Activated CD4-positive, alpha-beta T cell treated with anti-CD3 and anti-CD28 coated beads for 48 hours (primary cell): ENCODE data around the gene LAG3.
A peak's percentile ranks its signal among the peaks of the same experiment; 100 is the strongest.
"Not testable (repeated sequence)": the region's sequence is repeated elsewhere in the genome, so short reads cannot be mapped to it uniquely, and the experiment has no call there.

Source experiments
- DNase-seq: peaks from one replicate; pipeline ENCODE4 v3.0.0-alpha.2; 2020

The LAG3 gene

DNA sequence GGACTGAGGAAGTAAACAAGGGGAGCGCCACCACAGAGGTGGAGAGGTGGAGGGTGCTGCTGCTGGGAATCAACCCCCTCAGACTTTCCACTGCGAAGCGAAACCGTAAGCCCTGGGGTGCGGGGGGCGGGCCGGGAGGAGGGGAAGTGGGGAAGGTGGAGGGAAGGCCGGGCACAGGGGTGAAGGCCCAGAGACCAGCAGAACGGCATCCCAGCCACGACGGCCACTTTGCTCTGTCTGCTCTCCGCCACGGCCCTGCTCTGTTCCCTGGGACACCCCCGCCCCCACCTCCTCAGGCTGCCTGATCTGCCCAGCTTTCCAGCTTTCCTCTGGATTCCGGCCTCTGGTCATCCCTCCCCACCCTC lies at the start of gene LAG3:
TSS of gene LAG3 (plus strand) at position 190 of the 365 bp plus-strand sequence. CDS start 333 bp downstream, outside the sequence.
- DNase-seq, result peak; percentile 76

DNA sequence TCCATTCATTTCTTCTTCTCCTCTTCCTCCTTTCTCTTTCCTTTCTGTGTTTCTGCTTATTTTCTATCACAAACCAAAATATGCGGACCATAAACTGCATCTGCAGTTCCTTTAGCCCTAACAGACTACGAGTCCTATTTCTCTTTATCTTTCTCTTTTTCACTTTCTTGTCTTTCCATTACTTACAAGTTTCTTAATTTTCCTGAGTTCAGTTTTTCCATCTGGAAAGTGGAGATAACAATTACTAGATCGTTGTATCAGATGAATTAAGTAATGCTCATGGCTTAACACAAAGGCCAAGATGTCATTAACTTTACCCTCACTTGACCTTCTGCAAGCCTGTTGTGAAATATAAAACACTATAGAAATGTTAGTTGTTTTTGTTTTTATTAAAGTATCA lies 49.5 kb upstream of the LAG3 start:
- no peak for DNase-seq

DNA sequence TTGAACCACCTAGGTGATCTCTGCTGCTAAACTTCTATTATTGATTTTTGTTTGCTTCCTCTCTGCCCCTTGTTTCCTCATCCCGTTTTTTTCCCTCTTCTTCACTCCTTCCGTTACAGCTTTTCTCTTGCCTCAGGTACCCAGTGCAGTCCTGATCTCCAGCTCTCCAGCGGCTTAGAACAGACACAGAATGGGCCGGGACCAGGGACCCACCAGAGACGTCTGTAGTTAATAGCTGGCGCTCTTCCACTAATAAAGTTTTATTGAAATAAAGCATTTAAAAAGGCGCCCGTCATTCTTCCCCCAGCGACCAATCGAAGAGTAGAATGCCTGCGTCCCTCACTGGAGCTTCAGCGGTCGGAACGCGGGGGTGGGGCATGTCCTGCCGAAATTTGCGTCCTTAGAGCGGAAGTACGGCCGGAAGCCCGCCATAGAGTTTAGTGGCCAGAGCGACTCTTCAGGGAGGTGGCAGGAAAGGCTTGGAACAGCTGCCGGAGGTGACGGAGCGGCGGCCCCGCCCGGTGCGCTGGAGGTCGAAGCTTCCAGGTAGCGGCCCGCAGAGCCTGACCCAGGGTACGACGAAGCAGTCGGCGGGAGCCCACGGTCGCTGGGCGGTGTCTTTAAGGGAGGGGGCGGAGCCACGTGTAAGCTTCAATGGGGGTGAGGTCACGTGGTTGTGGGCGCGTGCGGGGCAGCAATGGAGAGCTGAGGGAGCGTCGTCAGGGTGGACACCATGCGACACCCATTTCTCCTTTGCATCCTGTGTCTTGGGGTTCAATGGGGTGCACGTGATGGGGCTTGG lies 48.5 kb upstream of the LAG3 start, which contains the start of gene COPS7A:
TSS of gene COPS7A (plus strand) at position 440 of the 802 bp plus-strand sequence. CDS start 611 bp downstream, outside the sequence.
- DNase-seq, result peak; percentile 98

DNA sequence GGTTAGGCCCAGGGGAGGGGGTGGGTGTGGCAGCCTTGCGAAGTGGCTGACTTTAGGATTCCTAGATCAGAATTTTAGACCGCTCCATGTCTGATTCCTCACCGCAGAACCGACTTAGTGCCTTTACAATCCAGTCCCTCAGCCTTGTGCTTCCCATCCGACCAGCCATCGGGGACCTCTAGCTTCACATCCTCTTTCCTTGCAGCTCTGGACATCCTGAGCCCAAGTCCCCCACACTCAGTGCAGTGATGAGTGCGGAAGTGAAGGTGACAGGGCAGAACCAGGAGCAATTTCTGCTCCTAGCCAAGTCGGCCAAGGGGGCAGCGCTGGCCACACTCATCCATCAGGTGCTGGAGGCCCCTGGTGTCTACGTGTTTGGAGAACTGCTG lies 47.9 kb upstream of the LAG3 start:
- DNase-seq, result no peak

DNA sequence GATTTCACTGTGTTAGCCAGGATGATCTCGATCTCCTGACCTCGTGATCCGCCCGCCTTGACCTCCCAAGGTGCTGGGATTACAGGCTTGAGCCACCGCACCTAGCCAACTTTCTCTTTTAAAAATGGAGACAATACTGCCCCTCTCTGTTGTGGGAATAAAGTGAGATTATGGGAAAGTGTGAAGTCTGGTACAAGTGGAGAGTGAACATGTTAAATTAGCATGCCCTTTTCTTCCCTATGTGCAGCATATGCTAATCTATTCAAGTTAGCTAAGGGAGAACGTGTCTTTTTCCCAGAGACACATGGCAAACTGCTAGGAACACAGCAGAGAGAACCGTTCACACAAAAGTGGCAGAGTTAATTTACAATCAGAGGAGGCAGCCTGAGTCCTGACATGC lies 47.0 kb upstream of the LAG3 start:
- DNase-seq, result no peak

DNA sequence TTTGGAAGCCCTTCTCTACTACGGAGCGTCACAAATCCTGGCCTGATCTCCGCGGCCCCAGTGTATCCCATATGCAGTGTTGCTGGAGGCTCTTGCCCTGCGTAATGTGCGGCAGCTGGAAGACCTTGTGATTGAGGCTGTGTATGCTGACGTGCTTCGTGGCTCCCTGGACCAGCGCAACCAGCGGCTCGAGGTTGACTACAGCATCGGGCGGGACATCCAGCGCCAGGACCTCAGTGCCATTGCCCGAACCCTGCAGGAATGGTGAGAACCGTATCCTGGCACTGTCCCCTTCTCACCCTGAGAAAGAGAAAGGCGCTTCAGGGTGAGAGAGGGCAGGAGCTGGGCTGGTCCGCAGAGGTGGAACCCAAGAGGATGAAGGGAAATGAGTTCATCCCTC lies 43.1 kb upstream of the LAG3 start:
- DNase-seq, result no peak

DNA sequence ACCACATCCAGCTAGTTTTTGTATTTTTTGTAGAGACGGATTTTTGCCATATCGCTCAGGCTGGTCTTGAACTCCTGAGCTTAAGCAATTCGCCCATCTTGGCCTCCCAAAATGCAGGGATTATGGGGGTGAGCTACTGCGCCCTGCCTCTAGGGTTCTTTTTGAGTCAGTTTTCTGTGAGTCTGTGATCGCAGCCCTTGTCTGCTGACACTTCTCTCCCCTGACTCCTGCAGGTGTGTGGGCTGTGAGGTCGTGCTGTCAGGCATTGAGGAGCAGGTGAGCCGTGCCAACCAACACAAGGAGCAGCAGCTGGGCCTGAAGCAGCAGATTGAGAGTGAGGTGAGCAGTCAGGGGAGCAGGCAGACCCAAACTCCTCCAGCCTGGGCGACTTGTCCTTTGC lies 42.2 kb upstream of the LAG3 start:
- no peak for DNase-seq

DNA sequence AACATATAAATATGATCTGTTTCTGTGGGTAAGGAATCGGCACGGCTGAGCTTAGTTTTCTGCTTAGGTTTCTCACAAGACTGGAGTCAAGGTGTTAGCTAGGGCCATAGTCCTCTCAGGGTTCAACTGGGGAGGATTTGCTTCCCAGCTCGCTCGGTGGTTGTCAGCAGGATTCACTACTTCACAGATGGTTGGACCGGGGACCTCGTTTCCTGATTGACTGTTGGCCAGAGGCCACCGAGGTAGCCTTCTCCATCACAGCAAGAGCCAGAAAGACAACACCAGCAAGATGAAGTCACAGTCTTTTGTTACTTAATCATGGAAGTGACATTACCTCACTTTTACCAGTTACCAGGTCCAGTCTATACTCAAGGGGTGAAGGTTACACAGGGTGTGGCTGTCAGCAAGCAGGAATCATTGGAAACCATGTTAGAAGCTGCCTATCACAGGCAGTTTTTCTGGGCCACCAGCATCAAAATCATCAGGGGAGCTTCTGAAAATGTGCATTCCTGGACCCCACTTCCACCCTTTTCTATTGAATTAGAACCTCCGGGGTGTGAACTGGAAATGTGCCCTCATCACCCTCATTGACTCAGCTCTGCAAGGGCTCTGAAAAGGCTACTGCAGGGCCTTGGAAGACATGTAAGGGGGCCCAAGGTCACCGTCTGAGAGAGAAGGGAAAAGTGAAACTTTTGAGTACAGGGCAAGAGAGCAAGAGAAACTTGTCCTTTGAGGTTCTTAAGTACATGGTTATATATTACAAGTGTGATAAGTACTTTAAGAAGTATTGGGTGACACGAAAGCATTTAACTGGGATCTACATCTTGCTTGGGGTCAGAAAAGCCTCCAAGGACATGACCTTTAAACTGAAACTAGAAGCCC lies 37.6 kb upstream of the LAG3 start:
- DNase-seq, result no peak

DNA sequence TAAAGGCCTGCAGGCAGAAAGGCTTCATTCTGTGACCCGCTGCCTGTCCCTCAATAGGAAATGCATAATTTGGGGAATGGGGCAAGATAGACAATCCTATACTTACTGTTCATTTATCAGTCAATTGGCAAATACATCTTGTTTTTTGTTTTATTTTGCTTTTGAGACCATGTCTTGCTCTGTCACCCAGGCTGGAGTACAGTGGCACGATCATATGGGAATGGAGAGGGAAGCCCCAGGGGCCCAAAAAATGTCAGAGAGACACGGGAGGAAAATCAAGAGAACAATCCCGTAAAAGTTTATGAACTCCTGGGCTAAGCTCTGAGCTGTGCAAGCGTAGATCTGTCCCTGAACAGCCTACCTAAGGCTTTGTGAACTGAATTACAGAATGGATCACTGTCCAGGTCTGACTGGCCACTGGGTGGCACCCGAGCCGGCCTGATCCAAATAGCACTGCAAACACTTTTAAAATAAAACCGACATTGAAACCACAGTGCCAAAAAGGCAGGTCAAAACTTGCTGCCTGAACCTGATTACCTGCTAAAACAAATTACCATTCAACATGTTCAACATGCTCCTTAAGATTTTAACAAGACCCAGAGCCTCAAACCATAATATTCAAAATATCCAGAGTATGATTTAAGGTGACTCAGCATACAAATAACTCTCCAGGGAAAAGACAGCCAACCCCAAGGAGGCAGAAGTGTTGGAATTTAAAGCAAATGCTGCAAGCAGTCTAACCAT lies 36.7 kb upstream of the LAG3 start:
- DNase-seq, result peak; percentile 59

DNA sequence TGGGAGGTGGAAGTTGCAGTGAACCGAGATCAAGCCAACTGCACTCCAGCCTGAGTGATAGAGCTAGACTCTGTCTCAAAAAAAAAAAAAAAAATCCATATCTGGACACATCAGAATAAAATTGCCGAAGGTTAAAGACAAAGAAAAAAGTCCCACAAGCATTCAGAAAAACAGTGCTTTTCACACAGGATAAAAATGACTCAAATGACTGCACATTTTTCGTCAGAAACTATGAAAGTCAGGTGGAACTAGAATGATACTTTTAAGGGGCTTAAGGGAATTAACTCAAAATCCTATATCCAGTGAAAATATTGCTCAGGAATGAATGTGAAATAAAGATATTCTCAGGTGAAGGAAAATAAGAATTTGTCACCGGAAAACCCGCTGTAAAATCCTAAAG lies 35.6 kb upstream of the LAG3 start:
- no peak for DNase-seq

DNA sequence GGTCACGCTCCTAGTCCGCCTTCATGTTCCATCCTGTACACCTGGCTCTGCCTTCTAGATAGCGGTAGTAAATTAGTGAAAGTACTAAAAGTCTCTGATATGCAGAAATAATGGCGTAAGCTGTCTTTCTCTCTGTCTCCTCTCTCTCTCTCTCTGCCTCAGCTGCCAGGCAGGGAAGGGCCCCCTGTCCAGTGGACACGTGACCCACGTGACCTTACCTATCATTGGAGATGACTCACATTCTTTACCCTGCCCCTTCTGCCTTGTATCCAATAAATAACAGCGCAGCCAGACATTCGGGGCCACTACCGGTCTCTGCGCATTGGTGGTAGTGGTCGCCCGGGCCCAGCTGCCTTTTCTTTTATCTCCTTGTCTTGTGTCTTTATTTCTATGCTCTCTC lies 30.2 kb upstream of the LAG3 start:
- not testable (repeated sequence) for DNase-seq

DNA sequence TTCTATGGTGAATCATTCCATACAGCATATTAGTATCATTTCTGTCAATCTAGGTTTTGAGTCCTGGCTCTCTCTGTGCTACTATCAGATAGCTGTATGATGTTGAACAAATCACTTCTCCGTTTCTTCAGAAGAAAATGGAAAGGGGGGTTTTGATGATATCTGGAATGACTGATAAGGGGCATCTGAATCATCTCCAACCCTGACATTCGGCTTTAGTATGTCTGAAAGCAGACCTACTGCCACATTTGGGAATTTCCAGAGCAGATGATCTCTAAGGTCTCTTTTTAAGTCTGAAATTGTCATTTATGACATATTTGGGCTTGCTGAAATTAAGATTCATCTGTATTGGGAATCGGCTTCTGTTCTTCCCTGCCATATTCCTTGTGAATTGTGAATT lies 29.5 kb upstream of the LAG3 start:
- DNase-seq, result no peak

DNA sequence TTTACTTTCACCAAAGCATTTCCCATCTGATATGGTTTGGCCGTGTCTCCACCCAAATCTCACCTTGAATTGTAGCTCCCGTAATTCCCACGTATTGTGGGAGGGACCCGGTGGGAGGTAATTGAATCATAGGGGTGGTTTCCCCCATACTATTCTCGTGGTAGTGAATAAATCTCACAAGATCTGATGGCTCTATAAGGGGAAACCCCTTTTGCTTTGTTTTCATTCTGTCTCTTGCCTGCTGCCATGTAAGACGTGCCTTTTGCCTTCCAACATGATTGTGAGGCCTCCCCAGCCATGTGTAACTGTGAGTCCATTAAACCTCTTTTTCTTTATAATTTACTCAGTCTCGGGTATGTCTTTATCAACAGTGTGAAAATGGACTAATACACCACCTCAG lies 29.0 kb upstream of the LAG3 start:
- peak; percentile 42 for DNase-seq

DNA sequence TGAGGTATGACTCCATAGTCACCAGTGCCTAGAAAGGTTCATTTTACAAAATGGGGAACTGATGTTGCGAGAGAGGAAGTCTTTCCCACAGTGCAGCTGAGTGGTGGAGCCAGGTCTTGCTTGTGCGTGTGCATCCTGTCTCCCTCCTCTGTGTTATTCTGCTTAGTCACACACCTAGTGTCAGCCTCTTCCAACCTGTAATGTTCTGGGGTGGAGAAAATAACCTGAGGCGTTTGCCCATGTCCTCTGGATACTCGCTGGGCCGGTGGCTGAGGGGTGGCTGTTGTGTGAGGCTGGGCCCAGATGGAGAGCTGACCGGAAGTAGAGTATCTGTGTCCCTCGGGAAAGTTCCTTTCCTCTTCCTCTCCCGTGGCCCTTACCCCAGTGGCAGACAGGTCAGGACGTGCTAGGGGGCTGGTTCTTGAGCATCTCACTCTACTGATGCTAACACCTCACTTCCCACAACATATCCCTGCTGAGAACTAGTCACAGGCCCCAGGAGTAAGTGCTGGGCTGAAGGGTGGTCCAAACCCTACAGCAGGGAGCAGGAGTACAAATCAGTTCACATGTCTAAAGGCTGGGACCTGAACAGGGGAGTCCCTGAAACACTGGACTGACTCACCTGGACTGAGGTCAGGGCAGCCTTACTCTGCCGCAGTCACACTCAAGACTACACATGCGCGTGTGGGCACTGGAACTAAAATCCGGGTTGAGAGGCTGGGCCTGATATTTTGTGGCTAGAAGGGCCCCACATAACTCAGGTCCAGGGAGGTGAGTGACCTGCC lies 26.4 kb upstream of the LAG3 start:
- peak; percentile 24 for DNase-seq

DNA sequence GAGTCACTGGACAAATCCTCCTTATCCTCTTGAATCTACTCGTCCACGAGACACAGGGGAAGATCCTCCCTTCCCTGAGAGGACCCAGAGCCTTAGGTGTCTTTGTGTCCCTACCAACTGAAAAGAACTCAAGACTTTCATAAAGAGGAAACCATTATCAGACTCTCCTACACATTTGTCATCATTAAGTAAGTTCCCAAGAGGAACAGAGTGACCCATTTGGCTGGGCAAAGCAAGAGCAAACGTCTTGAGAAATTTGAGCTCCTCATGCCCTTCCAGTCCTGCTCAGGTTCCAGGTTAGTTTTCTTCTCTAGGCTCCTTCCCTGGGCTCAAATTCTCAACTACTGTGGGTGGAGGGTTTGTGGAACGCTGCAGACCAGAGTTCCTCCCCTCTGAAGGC lies 25.1 kb upstream of the LAG3 start:
- no peak for DNase-seq

DNA sequence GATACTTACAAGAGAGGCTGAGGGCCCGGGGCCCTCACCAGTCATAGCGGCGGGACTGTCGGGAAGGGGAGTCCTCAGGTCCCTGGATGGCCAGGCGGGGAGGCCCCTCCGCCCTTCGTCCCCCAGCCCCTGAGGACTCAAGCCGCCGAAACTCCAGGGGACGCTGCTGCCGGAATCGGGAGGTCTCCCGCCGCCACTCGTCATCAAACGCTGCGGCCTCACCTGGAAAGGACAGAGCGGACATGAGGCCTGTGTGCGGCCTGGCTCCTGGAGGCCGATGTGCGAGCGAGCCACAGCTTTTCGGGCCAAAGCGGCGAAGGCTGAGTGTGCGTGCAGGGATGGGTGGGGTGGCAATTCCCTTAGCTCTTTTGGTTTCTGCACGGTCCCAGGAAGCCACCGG lies 23.6 kb upstream of the LAG3 start:
- no peak for DNase-seq

DNA sequence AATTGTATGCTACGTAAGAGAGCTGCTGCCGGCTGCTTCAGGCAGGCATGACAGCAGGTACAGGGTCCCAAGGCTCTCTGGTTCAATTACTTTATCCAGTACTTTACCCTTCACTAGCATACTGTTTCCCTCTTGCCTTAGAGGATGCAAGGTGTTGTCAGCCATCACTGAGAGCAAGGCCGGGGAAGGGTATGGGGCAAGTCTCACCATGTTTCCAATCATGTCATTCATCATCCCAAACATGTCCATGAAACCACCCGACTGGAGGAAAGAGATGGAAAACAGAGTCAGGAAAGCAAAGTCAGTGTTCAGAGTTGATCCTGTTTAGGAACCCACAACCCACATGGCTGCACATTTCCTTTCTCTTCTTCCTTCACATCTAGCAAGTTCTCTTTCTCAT lies 21.8 kb upstream of the LAG3 start:
- DNase-seq, result no peak

DNA sequence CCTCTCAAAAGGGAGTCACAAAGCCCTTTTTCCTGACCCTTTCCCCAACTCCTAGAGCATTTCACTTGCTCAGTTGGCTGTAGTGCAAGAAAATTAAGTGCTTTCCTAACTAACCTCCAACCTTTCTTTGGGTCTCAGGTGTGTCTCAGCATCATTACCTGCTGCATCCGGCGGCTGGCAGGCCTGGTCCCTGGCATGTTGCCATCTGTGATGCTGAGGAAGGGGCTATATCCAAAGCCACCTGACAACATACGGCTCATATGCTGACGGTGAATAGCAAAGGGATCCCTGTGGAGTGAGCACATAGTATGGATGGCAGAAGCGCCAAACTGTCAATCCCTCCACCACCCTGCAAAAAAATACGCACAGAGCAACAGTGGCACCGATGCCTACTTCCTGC lies 20.6 kb upstream of the LAG3 start:
- no peak for DNase-seq

DNA sequence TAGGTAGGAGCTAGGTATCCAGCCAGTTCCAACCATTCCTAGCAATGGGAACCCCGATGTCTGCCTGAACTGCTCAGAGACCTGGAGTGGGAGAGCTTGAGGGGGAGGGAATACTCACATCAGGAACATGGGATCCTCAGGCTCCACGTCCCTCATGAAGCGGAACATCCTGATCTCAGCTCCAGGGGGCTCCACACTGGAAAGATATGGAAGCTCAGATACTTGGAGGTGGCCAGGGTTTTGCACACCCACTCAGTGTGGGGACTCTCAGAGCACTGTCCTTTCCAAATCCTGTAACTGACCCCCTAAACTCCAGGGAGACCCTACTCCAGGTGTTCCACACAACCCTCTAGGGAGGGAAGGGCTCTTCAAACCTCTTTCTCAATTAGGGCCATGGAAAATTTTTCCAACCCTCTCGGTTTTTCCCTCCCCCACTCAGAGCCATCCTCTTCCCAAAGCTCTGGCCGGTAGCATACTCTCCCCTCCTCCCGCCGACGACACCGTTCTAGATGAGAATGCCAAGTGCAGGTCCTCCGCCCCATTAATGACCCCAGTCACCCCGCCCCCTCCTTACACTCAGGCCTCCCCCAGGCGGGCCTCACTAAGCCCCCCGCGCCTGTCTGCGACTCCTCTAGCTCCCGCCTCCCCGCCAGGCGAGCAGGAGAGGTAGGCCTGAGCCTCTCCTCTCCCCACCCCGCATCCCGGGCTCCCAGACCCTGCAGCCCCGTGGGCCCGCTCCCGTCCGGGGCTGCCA lies 20.0 kb upstream of the LAG3 start:
- peak; percentile 47 for DNase-seq

DNA sequence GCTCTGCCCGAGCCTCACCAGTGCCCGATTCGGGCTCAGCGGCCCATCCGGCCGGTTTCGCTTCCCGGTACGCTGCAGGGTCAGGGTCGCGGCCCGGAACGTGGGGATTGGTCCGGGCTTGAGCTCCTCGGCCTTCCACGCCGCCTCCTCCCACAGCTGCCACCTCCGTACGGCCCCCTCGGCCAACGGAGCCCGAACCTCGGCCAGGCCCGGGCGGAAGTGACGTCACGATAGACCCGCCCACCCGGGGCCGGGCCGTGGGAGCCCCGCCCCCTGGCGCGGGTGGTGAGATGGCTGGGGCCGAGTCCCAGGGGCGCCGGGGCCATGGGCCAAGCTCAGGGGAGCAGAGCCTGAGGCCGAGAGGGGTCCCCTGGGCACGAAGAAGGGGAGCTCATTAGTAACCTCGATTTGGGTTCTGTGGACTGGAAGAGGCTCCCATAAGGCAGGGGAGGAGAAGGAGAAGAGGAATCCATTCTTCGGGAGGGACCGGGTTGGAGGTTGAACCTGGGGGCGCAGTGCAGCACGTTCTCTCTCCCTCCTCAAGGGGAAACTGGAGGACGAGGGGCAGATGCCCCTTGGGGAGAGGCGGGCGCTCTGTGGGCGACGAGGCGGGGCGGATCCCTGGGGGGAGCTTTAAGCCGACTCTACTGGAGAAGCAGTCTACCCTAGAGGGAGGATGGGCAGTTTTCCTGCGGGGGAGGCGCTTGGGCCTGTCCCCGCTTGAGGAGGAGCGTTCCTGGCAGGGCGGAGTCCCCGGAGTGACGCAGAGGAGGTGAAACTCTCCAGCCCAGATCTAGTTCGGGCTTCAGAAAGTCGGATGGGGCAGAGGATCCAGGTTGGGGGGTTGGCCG lies 19.2 kb upstream of the LAG3 start, which contains the start of gene MLF2:
TSS of gene MLF2 (minus strand) at position 221 of the 851 bp plus-strand sequence. CDS start 807 bp downstream, outside the sequence.
- peak; percentile 99 for DNase-seq
